Naive thymus-derived CD8-positive, alpha-beta T cell (primary cell): ENCODE results near the gene VCL. TPM values are rescaled to one million over a fixed set of nuclear protein-coding genes. Genes with fewer than 3 reads are reported as not detected.
"Not testable (repeated sequence)": the region's sequence is repeated elsewhere in the genome, so short reads cannot be mapped to it uniquely, and the experiment has no call there.

ENCODE experiments used
- ATAC-seq, 2 donors: fragments of 150-1000 bp; cut with Tn5 transposase in 1 of 2; sonication (Bioruptor Pico), chemical (Tn5 transposase) in 1 of 2; 1 replicate in 1 of 2; 2 replicates in 1 of 2; pipeline ENCODE4 v1.10.0; 2021; ENCODE audit warnings: mild to moderate bottlenecking in 2 of 2, moderate library complexity in 2 of 2
- POLR2A ChIA-PET: fragments of 350-600 bp; sonication (Branson Sonifier 250); formaldehyde crosslinking; loops from one replicate; lab custom pipeline; 2021; ENCODE audit warnings: antibody characterized with exemption; lab: Charles Lee
- DNase-seq, 10 donors: peaks; one replicate each; pipeline versions ENCODE4 v3.0.0 to v3.0.0-alpha.2; 2020 to 2022
- H3K27ac Mint-ChIP-seq, 10 donors: one replicate each; pipeline ENCODE4 v1.8.0; 2020 to 2022; ENCODE audit warnings: mild to moderate bottlenecking in 10 of 10, mixed read lengths in 10 of 10, moderate library complexity in 4 of 10, inconsistent platforms in 1 of 10
- H3K27me3 Mint-ChIP-seq, 5 donors: one replicate each; pipeline ENCODE4 v1.8.0; 2021 to 2022; ENCODE audit warnings: mixed read lengths in 5 of 5
- H3K36me3 Mint-ChIP-seq, 3 donors: one replicate each; pipeline ENCODE4 v1.8.0; 2020 to 2022; ENCODE audit warnings: mixed read lengths in 3 of 3, mild to moderate bottlenecking in 2 of 3, inconsistent platforms in 1 of 3
- H3K4me1 Mint-ChIP-seq, 4 donors: one replicate each; pipeline ENCODE4 v1.8.0; 2021 to 2022; ENCODE audit warnings: mixed read lengths in 4 of 4
- H3K4me3 Mint-ChIP-seq, 10 donors: one replicate each; pipeline ENCODE4 v1.8.0; 2020 to 2022; ENCODE audit warnings: mild to moderate bottlenecking in 10 of 10, mixed read lengths in 10 of 10, moderate library complexity in 6 of 10, inconsistent platforms in 1 of 10
- H3K9me3 Mint-ChIP-seq, 9 donors: one replicate each; pipeline ENCODE4 v1.8.0; 2020 to 2022; ENCODE audit warnings: mixed read lengths in 9 of 9, mild to moderate bottlenecking in 3 of 9, inconsistent platforms in 1 of 9, moderate library complexity in 1 of 9
- polyA plus RNA-seq, 3 donors: library from polyadenylated mRNA; unstranded; fragments of 300-500 nt; fragmentation: Illumina TruSeq; gene quantifications; one replicate each; pipeline ENCODE4 v1.2.3, GENCODE V29; 2021
- total RNA-seq, 8 experiments: library from RNA in 2 of 8; stranded (reverse) in 2 of 8; gene quantifications; one replicate each; pipeline ENCODE4 v1.2.3 and lab custom pipeline; 2021 to 2026

The VCL gene
- total and polyA plus RNA-seq, 5 experiments from 2014 or later = 5.0 to 21.2 (median 7.8) TPM

GRCh38 chr10:74113546-74113945 lies 115.6 kb downstream of the VCL start:
- Mint-ChIP-seq H3K27ac (peak overlapping the region in 3 of 10 donors; percentile 71 to 87 (median 76)), H3K4me1 (peaks cover 0 to 13% (median 7%) of the 10 kb centered on the region in 4 donors), H3K27me3 (no peaks in the 10 kb centered on the region), H3K4me3 (no peak overlapping the region), H3K9me3 (no peaks in the 10 kb centered on the region), H3K36me3 (peaks cover 6 to 89% (median 16%) of the 10 kb centered on the region in 3 donors)
- POLR2A ChIA-PET = no interaction called here
- no peak for DNase-seq
- ATAC-seq = no peak

DNA sequence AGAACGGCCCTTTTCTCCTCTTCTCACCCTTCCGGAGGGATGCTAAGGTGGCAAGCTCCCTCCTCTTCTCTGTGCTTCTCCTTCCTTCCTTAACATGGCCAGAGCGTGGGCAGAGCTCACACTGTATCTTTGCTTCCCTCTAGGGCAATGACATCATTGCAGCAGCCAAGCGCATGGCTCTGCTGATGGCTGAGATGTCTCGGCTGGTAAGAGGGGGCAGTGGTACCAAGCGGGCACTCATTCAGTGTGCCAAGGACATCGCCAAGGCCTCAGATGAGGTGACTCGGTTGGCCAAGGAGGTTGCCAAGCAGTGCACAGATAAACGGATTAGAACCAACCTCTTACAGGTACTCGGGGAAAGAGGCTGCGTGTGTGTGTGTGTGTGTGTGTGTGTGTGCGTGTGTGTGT lies 116.1 kb downstream of the VCL start:
- no peak for ATAC-seq
- no peak overlapping the region for H3K4me3 Mint-ChIP-seq
- H3K4me1 Mint-ChIP-seq = peaks cover 0 to 13% (median 7%) of the 10 kb centered on the region in 4 donors
- POLR2A ChIA-PET = no interaction called here
- peak overlapping the region in 5 of 10 donors; percentile 26 to 87 (median 71) for H3K27ac Mint-ChIP-seq
- no peaks in the 10 kb centered on the region for H3K9me3 Mint-ChIP-seq
- H3K36me3 Mint-ChIP-seq = peaks cover 6 to 88% (median 13%) of the 10 kb centered on the region in 3 donors
- no peak for DNase-seq
- no peaks in the 10 kb centered on the region for H3K27me3 Mint-ChIP-seq

- Mint-ChIP-seq H3K27me3 (no peaks in the 10 kb centered on the region), H3K27ac (peak overlapping the region in 4 of 10 donors; percentile 15 to 44 (median 32)), H3K4me3 (no peak overlapping the region), H3K36me3 (peaks cover 0 to 89% (median 16%) of the 10 kb centered on the region in 3 donors), H3K4me1 (peaks cover 0 to 13% (median 7%) of the 10 kb centered on the region in 4 donors), H3K9me3 (no peaks in the 10 kb centered on the region)
- POLR2A ChIA-PET = no interaction called here
- DNase-seq = no peak
- ATAC-seq = no peak
Measured at GRCh38 chr10:74117738-74118137, 119.8 kb downstream of the VCL start.

GRCh38 chr10:74118804-74119203 lies 120.9 kb downstream of the VCL start:
- Mint-ChIP-seq H3K36me3 (peaks cover 0 to 90% (median 16%) of the 10 kb centered on the region in 3 donors), H3K4me3 (no peak overlapping the region), H3K27ac (peak overlapping the region in 7 of 10 donors; percentile 7 to 86 (median 68)), H3K9me3 (no peaks in the 10 kb centered on the region), H3K4me1 (peaks cover 0 to 13% (median 7%) of the 10 kb centered on the region in 4 donors), H3K27me3 (no peaks in the 10 kb centered on the region)
- POLR2A ChIA-PET = no interaction called here
- ATAC-seq = no peak
- no peak for DNase-seq

DNA sequence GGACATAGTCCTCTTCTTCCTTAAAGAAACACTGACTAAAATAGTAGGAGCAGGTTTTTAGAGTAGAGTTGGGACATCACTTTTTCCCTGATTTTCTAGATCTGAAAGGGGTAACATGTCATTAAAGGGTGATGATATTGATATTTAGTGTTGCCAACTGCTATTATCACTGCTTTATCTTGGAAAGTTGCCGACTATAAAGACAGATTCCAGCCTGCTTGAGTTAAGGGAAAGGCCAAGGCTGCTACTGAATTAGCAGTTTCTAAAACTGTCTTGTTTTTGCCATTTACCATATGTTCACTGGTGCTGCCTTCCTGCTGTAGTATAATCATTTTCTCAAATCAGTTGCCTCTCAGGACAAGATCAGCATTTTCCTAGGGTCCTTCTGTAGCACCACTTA lies 123.0 kb downstream of the VCL start:
- DNase-seq (no peak), ATAC-seq (no peak)
- Mint-ChIP-seq H3K4me1 (peaks cover 0 to 3% (median 3%) of the 10 kb centered on the region in 4 donors), H3K27ac (peak overlapping the region in 1 of 10 donors; percentile 13), H3K36me3 (peaks cover 0 to 91% (median 22%) of the 10 kb centered on the region in 3 donors), H3K9me3 (no peaks in the 10 kb centered on the region), H3K27me3 (no peaks in the 10 kb centered on the region), H3K4me3 (no peak overlapping the region)
- POLR2A ChIA-PET = no interaction called here

GRCh38 chr10:74121368-74121767 lies 123.5 kb downstream of the VCL start:
- H3K9me3 Mint-ChIP-seq = no peaks in the 10 kb centered on the region
- H3K27ac Mint-ChIP-seq = peak overlapping the region in 3 of 10 donors; percentile 7 to 45 (median 13)
- H3K4me3 Mint-ChIP-seq = no peak overlapping the region
- H3K36me3 Mint-ChIP-seq = peaks cover 0 to 91% (median 20%) of the 10 kb centered on the region in 3 donors
- POLR2A ChIA-PET = no interaction called here
- no peaks in the 10 kb centered on the region for H3K4me1 Mint-ChIP-seq
- DNase-seq = no peak
- H3K27me3 Mint-ChIP-seq = no peaks in the 10 kb centered on the region
- ATAC-seq = no peak

GRCh38 chr10:74122060-74122459 lies 124.1 kb downstream of the VCL start:
- POLR2A ChIA-PET = no interaction called here
- DNase-seq = no peak
- H3K4me3 Mint-ChIP-seq = no peak overlapping the region
- H3K9me3 Mint-ChIP-seq = no peaks in the 10 kb centered on the region
- no peaks in the 10 kb centered on the region for H3K4me1 Mint-ChIP-seq
- H3K36me3 Mint-ChIP-seq = peaks cover 0 to 91% (median 18%) of the 10 kb centered on the region in 3 donors
- no peak for ATAC-seq
- H3K27me3 Mint-ChIP-seq = no peaks in the 10 kb centered on the region
- peak overlapping the region in 3 of 10 donors; percentile 26 to 41 (median 40) for H3K27ac Mint-ChIP-seq

GRCh38 chr10:74123081-74123480 lies 125.2 kb downstream of the VCL start:
- DNase-seq = no peak
- Mint-ChIP-seq H3K4me3 (no peak overlapping the region), H3K27ac (peak overlapping the region in 2 of 10 donors; percentile 41 to 52), H3K4me1 (no peaks in the 10 kb centered on the region), H3K36me3 (peaks cover 0 to 92% (median 18%) of the 10 kb centered on the region in 3 donors), H3K9me3 (no peaks in the 10 kb centered on the region), H3K27me3 (no peaks in the 10 kb centered on the region)
- no peak for ATAC-seq
- POLR2A ChIA-PET = interaction anchor here (0.6 kb wide), 1 partner anchor 16 kb away, joined by 3 read pairs; no protein-coding TSS in a partner anchor

DNA sequence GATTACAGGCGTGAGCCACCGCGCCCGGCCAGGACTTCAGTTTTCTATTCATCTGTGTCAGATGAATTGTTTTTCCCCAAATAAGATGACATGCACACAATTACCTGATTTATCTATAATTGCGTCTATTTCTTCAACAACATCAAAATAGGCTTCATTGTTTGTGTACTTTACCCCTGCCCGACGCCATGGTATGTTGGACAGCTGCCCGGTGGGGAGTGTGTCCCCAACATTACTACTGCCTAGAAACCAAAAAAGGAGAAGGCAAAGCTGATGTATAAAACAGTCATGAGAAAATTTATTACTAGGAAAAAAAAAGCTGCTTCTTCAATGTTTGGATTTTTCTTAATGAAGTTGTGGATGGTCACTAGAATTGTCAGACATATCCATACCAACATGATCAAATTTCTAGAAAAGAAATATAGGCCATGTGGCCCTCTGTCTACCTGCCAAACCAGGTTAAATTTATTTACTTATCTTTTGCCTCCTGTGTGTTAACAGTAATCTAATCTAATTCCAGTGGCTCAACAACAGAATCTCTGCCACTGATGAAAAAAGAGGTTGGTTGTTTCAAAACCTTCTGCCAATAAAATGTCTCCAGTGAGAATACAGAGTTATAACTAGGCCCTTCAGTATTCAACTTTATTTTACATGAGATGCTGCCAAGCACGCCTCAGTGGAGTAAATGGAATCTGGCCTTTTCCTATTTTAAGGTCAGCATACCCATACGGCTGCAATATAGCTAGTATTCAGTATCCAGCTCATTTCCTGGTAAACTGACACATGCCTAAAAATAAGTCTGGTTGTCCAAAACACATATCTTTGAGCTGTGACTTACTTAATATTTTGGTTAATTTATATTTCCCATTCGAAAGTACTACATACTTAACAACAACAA lies 136.3 kb downstream of the VCL start:
- H3K27ac Mint-ChIP-seq = no peak overlapping the region
- H3K4me1 Mint-ChIP-seq = peaks cover 0 to 3% (median 0%) of the 10 kb centered on the region in 4 donors
- no peak overlapping the region for H3K4me3 Mint-ChIP-seq
- no peaks in the 10 kb centered on the region for H3K27me3 Mint-ChIP-seq
- H3K36me3 Mint-ChIP-seq = peaks cover 11 to 89% (median 21%) of the 10 kb centered on the region in 3 donors
- no peak for DNase-seq
- POLR2A ChIA-PET = interaction anchor here (0.6 kb wide), 1 partner anchor 44 kb away, joined by 5 read pairs; no protein-coding TSS in a partner anchor
- ATAC-seq = no peak
- no peaks in the 10 kb centered on the region for H3K9me3 Mint-ChIP-seq

GRCh38 chr10:74135452-74135851 lies 137.5 kb downstream of the VCL start:
- H3K27ac Mint-ChIP-seq = no peak overlapping the region
- peaks cover 11 to 84% (median 21%) of the 10 kb centered on the region in 3 donors for H3K36me3 Mint-ChIP-seq
- no peaks in the 10 kb centered on the region for H3K27me3 Mint-ChIP-seq
- H3K4me3 Mint-ChIP-seq = no peak overlapping the region
- DNase-seq (no peak), ATAC-seq (no peak)
- no peaks in the 10 kb centered on the region for H3K9me3 Mint-ChIP-seq
- POLR2A ChIA-PET = no interaction called here
- H3K4me1 Mint-ChIP-seq = peaks cover 0 to 3% (median 0%) of the 10 kb centered on the region in 4 donors

DNA sequence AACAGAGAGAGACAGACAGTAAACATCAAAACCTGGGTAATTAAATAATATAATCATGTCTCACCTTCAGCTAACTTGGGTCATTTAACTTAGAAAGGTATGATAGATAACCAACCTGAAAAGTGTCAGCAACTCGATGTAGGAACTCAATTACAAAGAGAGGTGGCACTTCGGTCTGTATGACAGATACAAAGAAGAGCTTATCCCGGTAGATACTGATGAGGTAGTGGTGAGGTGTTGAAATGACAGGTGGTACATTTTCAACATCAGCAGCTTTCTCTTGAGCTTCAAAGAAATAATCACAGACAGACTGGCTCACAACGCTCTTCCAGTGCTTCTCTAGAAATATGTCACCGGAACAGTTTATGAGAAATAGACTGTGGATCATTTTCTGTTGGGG lies 140.1 kb downstream of the VCL start:
- ATAC-seq = peak in 1 of 2 donors; percentile 46
- no peaks in the 10 kb centered on the region for H3K9me3 Mint-ChIP-seq
- DNase-seq = no peak
- H3K4me1 Mint-ChIP-seq = peaks cover 6 to 15% (median 9%) of the 10 kb centered on the region in 4 donors
- POLR2A ChIA-PET = no interaction called here
- peak overlapping the region in 1 of 10 donors; percentile 76 for H3K27ac Mint-ChIP-seq
- no peaks in the 10 kb centered on the region for H3K27me3 Mint-ChIP-seq
- H3K36me3 Mint-ChIP-seq = peaks cover 11 to 66% (median 21%) of the 10 kb centered on the region in 3 donors
- H3K4me3 Mint-ChIP-seq = no peak overlapping the region

GRCh38 chr10:74138596-74138995 lies 140.7 kb downstream of the VCL start:
- not testable (repeated sequence) for ATAC-seq, H3K4me3 Mint-ChIP-seq, H3K9me3 Mint-ChIP-seq, H3K27me3 Mint-ChIP-seq, DNase-seq
- peak overlapping the region in 1 of 10 donors; percentile 76 for H3K27ac Mint-ChIP-seq
- H3K36me3 Mint-ChIP-seq = peaks cover 11 to 60% (median 21%) of the 10 kb centered on the region in 3 donors
- peaks cover 6 to 17% (median 9%) of the 10 kb centered on the region in 4 donors for H3K4me1 Mint-ChIP-seq
- POLR2A ChIA-PET = interaction anchor here (0.7 to 0.9 kb wide), 2 partner anchors 12 to 15 kb away, joined by 3 to 4 read pairs; partner anchors contain the start of genes ADK and AP3M1

- no peak for ATAC-seq
- Mint-ChIP-seq H3K4me1 (peaks cover 6 to 21% (median 11%) of the 10 kb centered on the region in 4 donors), H3K27me3 (no peaks in the 10 kb centered on the region), H3K9me3 (no peaks in the 10 kb centered on the region), H3K36me3 (peaks cover 6 to 52% (median 16%) of the 10 kb centered on the region in 3 donors), H3K4me3 (no peak overlapping the region), H3K27ac (no peak overlapping the region)
- DNase-seq = no peak
- POLR2A ChIA-PET = interaction anchor here (0.6 kb wide), 1 partner anchor 77 kb away, joined by 3 read pairs; no protein-coding TSS in a partner anchor
Measured at GRCh38 chr10:74139981-74140380, 142.1 kb downstream of the VCL start.
